Midbrain (tissue), 1 donor: ENCODE data around the gene NADSYN1.
A peak's percentile ranks its signal among the peaks of the same experiment; 100 is the strongest.

Experiments used
- DNase-seq: peaks from one replicate; lab custom pipeline; 2025; lab: John Stamatoyannopoulos, UW

NADSYN1 gene

DNA sequence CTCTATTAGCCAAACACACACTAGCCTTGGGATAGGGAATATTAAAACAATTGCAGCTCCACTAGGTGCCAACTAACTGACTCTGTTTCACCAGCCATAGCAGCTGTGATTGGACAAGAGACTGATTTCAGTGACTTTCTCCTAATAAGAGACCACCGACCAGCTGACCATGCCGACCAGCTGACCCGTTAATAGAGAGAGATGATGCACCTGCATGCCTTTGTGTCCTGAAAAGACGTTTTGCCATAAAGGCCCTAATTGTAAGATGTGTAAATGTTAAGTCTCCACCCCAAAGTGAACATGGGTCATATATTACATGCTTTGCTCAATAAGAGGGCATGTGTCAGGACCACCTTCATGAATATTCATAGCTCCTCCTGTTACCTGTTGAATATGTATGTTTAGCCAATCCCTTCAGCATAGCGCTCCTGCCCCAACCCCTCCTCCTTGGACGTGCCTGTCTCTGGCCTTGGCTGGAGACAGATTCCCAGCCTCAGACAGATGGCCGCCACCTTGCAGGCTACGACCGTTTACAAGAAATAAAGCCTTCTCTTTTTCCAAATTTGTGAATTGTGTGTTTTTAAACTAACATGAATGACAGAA, 1.3 kb upstream of the NADSYN1 start:
- peak; percentile 49 for DNase-seq

DNA sequence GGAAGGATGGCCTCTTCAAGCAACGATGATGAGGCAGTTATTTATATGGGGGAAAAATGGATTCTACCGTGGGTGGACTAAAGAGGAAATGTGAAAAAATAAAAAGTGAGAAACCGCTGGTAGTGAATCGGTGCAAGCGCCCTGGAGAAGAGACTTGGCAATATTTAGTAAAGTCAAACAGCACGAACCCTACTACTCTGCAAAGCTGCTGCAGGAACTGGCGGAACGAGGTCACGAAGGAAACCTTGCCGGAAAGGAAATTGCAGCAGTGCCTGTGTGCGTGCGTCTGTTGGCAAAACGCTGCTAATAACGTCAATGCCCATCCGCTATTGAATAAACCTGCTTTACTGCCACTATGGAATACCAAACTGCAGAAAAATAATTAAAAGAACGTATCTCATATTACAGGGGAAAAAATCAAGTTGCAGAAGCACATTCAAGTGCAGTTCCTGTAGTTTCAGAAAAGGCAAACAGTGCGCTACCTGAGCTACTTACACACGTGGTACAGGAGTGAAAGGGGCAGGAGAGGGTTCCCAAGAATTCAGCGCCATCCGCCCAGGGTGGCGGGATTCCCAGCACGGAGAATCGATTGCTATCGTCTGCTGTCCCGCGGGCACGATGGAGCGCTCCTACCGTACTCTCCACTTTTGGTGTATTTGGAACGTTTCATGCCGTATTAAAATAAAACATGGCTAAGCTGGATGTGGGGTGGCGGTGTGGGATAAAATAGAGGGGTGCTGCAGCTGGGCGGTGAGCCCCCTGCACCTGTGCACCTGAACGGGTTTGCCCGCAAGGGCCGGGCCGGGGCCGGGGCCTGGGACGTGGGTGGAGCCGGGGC, 585 bp upstream of the NADSYN1 start:
- DNase-seq = peak; percentile 60

DNA sequence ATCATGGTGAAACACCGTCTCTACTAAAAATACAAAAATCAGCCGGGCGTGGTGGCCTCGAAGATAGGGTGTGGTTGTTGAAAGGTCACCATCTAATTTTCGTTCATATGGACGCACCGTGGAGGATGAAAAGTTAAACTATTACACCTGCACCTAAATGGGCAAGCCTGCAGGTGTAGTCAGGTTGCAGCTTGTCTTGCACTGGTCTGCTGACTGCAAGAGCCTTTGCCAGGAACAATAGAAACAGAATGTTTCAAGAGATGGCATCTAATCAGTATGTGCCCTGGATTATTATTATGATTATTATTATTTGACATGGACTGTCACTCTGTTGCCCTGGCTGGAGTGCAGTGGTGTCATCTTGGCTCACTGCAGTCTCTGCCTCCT, 908 bp downstream of the NADSYN1 start:
- no peak for DNase-seq

DNA sequence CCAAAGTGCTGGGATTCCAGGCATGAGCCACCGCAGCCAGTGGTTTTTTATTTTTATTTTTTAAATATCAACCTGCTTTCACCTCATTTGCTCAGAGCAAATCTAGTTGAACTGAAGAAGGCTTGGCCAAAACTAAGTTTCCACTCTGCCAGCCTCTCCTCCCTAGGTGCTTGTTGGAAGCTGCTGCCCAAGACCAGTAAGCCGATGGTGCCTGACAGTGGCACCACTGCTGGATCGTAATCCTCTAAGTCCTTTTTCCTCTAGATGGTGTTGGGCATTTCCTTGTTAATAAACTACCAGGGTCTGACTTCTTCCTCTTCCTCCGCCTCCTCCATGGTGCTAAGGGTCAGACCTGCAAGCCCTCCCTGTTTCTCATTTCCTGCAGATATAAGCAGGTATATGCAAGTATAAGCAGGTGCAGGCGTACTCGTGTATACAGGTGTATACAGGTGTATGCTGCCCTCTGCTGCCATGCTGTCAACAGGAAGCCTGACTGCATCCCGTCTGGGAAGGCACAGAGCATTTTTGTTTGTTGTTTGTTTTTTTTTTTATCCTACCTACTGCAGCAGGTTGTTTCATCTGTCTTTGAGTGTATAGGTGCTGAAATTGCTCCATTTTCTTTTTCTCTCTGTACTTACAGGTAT, 1.6 kb downstream of the NADSYN1 start:
- DNase-seq = no peak

DNA sequence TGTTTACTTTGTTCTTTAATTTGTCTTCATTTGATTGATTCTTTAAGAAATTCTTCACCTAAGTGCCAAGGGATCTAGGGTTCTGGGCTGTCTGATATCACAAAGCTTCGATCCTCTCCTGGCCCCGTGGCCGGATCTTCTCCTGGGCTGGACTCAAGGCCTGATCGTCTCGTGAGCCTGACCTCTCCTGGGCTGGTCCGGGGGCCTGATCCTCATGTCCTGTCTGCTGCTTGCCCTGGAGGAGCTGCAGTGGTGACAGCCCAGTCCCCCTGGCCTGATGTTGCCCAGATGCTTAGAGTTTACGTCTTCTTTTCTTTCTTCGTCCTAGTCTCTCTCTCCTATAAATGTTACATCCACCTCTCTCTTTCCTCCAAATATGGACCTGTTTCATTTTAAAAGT, 3.3 kb downstream of the NADSYN1 start:
- no peak for DNase-seq

DNA sequence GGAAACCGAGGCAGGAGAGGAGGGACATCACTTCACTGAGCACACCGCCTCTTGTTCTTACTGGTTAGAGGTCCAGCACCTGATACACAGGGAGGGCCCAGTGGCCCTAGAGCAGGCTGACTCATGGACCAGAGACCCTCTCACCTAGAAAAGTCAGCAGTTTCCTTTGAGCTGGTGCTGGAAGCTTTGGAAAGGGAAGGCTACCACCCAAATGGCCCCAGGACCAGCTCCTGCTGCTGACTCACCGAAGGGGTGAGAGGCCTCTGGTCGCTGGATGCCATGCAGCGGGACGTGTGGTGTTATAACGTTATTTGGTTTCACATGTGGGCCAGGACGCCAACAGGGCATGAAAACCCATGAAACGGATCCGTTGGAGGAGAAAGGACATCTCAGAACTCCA, 3.8 kb downstream of the NADSYN1 start:
- no peak for DNase-seq

DNA sequence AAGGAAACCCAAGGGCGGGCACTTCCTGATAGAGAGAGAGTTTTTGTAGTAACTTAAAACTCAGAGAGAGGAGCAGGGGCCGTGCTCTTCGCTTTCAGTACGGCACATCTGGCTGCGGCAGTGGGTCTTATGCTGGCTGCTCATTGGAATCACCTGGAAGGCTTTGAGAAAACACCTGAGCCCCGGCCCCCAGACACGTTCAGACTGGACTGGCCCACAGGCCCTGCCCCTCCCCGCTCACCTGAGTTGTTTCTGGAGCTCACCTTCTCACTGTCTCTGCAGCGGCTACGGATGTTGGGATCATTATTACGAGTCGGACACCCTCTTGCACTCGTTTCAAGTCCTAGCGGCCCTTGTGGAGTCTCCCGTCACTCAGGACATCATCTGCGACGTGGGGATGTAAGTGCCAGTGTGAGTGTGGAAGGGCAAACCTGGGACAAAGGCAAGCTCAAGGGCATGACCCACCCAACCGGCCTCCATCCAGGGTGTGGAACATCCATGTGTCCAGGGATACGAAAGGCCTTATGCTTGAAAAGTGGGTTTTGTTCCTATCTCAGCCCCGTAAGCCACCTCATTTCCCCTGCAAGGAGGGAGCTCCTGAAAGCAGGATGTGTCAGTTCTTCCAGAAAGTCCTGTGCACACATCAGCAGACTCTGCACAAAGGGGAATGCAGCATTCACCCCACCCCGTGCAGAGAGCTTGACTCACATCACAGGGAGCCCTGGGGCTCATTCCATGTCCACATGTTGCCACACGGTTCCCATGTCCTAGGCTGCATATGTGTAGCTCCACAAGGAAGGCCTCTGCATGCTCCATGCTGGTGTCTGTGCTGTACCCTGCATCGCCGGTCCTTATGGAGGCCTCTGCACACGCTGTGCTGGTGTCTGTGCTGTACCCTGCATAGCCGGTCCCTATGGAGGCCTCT, 5.4 kb downstream of the NADSYN1 start:
- DNase-seq = no peak

DNA sequence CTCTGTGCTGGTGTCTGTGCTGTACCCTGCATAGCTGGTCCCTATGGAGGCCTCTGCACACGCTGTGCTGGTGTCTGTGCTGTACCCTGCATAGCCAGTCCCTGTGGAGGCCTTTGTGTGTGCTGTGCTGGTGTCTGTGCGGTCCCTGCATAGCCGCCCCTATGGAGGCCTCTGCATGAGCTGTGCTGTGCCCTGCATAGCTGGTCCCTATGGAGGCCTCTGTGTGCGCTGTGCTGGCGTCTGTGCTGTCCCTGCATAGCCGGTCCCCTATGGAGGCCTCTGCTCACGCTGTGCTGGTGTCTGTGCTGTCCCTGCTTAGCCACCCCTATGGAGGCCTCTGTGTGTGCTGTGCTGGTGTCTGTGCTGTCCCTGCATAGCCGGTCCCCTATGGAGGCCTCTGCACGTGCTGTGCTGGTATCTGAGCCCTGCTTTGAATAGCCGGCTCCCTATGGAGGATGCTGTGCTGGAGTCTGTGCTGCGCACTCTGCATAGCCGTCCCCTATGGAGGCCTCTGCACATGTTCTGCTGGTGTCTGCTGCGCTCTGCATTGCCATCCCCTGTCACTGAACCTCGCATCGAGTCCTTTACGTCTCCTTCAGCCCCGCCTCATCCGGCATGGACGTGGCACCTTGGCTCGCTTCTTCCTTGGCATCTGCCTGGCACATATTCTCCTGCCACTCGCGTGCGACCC, 6.2 kb downstream of the NADSYN1 start:
- no peak for DNase-seq

DNA sequence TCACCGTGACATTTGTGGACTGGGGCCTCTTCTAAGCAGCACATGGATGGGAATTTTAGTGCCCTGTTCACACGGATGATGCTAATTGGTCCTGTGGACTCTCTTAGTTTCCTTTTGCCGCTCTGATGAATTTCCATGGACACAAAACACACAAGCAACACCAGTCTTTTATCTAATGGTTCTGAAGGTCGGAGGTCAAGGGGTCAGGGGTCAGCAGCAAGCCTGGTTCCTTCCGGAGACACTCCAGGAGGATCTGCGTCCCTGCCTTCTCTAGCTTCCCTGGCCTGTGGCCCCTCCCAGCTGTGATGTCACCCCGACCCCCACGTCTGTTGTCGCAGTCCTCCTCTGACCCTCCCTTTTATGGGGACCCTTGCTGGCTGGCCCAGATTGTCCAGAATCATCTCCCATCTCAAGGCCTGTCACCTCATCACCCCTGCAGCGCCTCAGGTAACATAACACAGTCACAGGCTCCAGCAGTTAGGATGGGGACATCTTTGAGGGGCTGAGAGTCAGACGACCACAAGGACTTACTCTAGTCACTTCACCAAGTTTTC, 6.8 kb downstream of the NADSYN1 start:
- no peak for DNase-seq

DNA sequence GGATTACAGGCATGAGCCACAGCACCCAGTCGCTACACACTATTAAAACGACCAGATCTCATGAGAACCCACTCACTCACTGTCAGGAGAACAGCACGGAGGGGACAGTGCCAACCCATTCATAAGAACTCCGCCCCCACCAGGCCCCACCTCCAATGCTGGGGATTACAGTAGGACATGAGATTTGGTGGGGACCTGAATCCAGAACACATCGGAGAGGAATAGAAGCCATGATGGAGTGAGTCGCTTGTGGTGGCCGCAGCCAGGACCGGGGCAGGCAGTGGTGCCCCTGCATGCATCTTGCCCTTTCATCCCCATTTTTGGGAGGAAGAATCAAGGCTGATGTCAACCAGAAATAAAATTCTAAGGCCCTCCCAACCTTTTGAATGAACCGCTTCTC, 8.7 kb downstream of the NADSYN1 start:
- no peak for DNase-seq

DNA sequence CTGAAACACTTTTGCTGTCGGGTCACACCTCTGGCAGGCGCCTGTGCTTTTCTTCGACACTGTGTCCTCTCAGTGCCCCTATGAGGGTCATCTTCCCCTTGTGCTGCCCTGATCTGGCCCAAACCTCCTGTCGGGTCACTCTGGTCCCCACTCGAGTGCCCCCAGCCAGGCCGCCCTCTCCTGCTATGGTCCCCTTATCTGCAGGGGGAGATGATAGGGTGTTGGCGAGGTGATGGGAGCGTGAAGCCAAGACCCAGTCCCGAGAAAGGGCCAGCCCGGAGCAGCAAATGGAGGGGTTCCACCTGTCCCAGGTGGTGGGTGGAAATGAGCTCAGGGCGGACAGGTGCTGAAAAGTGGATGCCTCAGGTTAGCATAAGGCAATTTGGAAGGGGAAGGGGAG, 9.7 kb downstream of the NADSYN1 start:
- no peak for DNase-seq

DNA sequence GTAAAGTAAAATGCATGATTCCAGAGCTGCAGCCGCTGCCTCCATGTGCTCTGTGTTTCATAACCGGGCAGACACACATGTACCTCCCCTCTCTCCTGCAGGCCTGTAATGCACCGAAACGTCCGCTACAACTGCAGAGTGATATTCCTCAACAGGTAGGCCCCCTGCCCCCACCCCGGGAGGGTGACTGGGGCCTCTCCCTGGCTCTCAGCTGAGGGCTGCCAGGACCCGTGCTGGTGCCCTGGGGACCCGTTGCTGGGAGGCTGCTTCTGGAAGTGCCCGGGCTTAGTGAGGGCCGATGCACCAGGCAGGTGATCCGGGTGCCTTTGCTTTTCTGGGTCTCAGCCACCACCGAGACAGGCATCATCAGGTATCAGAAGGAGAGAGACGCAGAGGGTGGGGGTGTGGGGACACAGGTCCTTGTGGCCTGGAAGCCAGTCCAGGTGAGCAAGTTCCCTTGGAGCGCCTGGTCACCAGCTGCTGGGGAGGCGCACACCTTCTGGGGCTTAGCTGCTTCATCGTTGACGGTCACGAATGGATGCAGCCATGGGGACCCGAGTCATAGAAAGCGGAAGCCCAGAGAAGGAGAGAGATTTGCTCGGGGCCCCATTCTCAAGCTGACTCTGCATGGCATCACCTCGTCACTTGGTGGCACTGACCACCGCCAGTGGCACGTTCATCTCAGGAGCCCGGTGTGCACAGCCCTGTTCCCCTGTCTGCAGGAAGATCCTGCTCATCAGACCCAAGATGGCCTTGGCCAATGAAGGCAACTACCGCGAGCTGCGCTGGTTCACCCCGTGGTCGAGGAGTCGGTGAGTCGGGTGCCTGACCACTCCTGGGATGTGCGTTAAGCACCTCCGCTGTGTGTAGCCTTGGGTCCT, 10.6 kb downstream of the NADSYN1 start:
- no peak for DNase-seq

DNA sequence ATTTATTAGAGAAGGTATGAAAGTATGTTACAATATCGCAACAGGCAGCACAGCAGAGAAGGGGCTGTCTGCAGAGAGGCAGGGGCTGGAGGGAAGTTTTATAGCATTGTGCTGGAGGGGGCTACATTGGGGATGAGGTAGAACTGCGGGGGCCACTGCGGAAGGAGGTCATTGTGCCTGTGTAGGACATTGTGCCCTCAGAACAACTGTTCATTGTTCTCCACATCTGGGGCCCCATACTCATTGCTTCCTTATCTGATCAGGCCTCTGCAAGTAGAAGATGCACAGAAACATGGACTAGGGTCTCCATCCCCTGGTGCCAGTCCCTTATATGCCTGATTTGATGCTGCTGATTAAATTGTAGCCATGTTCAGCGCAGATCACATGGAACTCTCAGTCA, 12.1 kb downstream of the NADSYN1 start:
- peak; percentile 12 for DNase-seq

DNA sequence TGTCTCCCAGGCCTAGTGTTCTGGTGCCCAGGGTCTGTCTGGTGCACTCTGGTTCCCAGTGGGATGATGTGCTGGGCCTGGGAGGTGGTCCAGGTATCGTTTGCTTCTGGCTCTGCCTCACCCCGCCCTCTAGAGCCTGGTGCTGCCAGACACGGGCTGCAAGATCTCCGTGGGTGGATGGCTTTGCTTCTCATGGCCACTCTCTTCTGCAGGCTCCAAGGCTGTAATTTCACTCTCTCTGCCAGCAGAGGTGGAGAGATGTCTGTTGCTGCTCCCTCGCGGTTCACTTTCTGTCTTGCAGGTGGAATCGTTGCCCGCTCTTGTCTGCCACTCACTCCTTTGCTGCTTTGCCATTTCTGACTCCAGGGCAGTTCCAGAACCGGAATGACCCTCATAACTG, 13.4 kb downstream of the NADSYN1 start:
- DNase-seq = no peak

DNA sequence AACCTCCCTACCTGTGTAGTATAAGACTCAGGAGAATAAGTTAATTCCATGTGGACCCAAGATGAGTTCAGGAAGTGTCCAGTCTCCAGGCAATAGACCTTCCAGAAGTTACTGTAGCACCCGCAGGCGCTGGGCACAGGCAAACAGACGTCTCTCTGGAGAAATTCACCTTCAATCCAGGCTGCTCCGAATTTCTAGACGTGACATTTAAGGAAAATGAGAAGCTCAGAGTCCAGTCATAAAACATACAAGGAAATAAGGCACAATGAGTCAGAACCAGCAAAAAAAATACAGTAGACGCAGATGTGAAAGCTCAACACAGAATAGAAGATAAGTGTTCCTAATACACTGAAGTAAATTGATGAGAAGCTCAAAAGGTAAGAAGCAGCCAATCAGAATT, 14.2 kb downstream of the NADSYN1 start:
- DNase-seq = no peak

DNA sequence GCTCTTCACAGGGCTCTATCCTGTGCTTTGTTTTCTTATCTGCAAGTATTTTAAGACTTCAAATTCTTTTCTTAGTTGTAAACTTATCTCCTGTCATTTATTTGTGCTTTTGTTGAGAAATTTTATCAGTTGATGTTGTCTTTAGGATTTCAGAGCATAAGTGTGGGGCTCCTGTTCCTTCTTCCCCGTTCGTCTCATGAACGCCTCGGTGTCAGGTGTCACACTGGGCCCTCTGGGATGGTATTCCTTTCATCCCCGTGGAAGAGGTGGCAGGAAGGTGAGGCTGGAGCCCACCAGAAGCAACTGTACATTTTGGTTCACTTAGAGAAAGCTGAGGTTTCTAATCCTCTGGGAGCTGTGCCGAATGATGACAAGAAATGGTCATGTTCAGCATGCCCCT, 17.9 kb downstream of the NADSYN1 start:
- no peak for DNase-seq

DNA sequence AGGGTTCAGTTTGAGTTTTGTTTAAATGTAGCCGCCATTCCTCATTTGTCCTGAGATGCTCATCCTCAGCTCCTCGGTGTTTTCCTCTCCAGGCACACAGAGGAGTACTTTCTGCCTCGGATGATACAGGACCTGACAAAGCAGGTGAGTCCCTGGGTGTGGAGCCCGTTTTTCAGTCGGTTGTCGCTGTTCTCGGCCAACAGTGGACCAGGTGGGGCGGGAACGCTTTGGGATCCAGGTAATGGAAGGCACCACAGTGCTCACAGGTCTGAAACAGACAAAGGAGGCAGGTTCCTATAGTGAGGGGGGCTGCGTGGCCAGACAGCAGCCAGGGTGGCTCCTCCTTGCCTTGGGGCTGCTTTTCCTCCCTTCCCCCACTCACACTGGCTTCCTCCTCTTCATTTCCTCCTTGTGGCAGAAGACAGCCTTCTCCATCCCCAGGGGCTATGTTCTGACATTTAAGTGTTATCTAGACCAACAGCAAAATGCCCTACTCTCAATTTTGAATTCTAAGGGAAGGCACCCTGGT, 19.4 kb downstream of the NADSYN1 start:
- no peak for DNase-seq

DNA sequence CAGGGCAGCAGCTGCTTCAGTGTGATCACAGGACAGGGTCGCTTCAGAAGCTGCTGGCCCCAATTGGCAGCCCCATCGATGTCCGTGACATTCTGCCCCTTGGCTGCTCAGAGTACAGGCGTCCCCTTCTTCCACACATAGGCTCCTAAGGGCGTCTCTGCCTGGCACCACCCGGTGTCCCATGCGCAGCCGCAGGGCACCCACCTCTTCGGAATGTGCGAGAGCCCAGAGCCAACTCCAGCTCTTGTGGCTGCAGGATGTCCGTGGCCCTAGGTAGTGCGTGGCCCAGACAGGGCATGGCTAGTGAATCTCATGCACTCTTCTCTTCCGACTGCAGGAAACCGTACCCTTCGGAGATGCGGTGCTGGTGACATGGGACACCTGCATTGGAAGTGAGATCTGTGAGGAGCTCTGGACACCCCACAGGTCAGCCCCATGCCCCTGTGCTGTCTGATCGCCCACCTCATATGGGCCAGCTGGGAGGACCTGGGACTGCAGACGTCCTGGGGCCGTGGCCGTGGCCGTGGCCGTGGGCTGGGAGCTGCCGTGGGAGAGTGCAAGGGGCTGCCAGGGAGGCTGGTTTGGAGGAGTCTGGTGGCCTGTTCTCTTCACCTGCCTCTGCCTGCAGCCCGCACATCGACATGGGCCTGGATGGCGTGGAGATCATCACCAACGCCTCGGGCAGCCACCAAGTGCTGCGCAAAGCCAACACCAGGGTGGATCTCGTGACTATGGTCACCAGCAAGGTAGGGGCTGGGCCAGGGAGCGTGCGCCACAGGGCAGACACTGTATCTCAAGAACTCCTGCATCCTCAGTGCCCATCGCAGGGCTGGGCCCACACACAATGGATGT, 20.2 kb downstream of the NADSYN1 start:
- no peak for DNase-seq

DNA sequence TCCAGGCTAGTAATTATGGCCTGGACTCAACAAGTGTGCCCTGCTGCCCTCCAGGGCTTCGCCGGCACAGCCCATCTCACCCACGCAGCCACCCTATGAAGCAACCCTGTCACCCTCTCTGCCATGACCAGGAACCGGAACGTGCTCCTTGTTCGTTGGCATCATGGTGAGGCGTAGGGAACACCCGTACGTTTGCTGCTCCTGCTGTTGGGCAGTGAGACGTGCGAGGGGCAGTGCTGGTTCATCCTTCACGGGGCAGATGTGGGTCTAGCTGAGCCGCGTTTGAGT, 20.7 kb downstream of the NADSYN1 start:
- no peak for DNase-seq
